GM12878 (cell line): ENCODE data around the gene ALDH1L1.

ENCODE experiments used
- HCFC1 ChIP-seq: fragments of 150-350 bp; IDR thresholded peaks from 2 replicates; pipeline ENCODE4 v1.6.1; 2014; ENCODE audit warnings: low read length
- RAD21 ChIP-seq: IDR thresholded peaks from 2 replicates; pipeline ENCODE4 v1.6.1; 2011; ENCODE audit warnings: mild to moderate bottlenecking, low read depth, low read length, moderate library complexity; ENCODE audit not compliant: insufficient read depth
- TCF12 ChIP-seq: IDR thresholded peaks from 2 replicates; pipeline ENCODE4 v1.6.1; 2011; ENCODE audit warnings: low read depth, mild to moderate bottlenecking, low read length

- no peak for TF ChIP-seq RAD21
- TF ChIP-seq TCF12: no peak
- no peak for TF ChIP-seq HCFC1
Observed at GRCh38 chr3:126131881-126132750, 48.3 kb downstream of the ALDH1L1 start.
